ENCODE measurements around the gene CSMD2.

- TF ChIP-seq EP300 (IDR thresholded peaks at IDR 0.05) (no peak), CTCF (IDR thresholded peaks at IDR 0.05) (no peak)
Measured at GRCh38 chr1:33736496-33736895, 428.5 kb downstream of the CSMD2 start.
